Left ventricle myocardium inferior (tissue), 1 donor: Measurements from ENCODE around the gene TENT5C. TPM values are rescaled to one million over a fixed set of nuclear protein-coding genes. Genes with fewer than 3 reads are reported as not detected.

Experiments used
- DNase-seq: peaks from one replicate; pipeline ENCODE4 v3.0.0-alpha.2; 2020
- H3K27ac ChIP-seq: fragments of 200-600 bp; replicated peaks from 2 replicates; pipeline ENCODE4 v1.8.0; 2021
- H3K27me3 ChIP-seq: fragments of 200-600 bp; 2 replicates; pipeline ENCODE4 v1.8.0; 2021; ENCODE audit warnings: low read depth
- H3K36me3 ChIP-seq: fragments of 200-600 bp; 2 replicates; pipeline ENCODE4 v1.8.0; 2021
- H3K4me1 ChIP-seq: fragments of 200-600 bp; 2 replicates; pipeline ENCODE4 v1.8.0; 2021
- H3K4me3 ChIP-seq: fragments of 200-600 bp; 2 replicates; pipeline ENCODE4 v1.8.0; 2021; ENCODE audit warnings: mild to moderate bottlenecking, moderate library complexity
- H3K9me3 ChIP-seq: fragments of 200-600 bp; replicated peaks from 2 replicates; pipeline ENCODE4 v1.8.0; 2021
- intact Hi-C: fragments of 100-400 bp; cut with micrococcal nuclease; formaldehyde crosslinking; loops from one replicate; pipeline ENCODE4 v1.11.0; 2022
- total RNA-seq: library from RNA; stranded (reverse); fragmentation: NEBNext Ultra II Directional; extraction: Animal tissue kit (Norgen Biotek cat#: 25700); gene quantifications from one replicate; pipeline ENCODE4 v1.2.1, GENCODE V29; 2021
- TF ChIP-seq, protein P1 (sequence below): fragments of 200-600 bp; IDR thresholded peaks from 2 replicates; pipeline ENCODE4 v1.8.0; 2021; ENCODE audit warnings: antibody characterized with exemption, mild to moderate bottlenecking, borderline replicate concordance
- donor health status: DM: no; HTN: yes; CAD: no; lungs with severe emphysema.

TENT5C gene
- total RNA-seq, 1 donor from 2014 or later, result 14.9 TPM

DNA sequence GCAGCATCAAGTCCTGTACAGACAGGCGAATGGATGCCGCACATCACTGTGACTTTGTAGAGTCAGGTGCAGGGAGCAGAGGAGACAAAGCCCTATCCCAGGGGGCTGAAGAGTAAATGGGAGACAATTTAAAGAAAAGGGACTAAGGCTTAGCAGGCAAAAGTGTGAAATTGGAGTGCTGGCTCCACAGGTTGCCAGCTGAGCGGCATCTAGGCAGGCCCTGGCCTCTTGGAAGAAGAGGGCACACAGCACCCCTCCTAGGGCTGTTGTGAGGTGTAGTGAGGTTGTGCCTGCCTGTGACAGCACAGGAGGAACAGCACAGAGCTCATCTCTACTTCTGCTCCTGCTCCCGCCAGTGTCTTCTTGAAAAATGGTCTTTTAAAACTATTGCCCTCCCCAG, 47.3 kb downstream of the TENT5C start:
- intact Hi-C loops, result no loop called here
- H3K27me3 ChIP-seq, result peaks cover 4% of the 10 kb centered on the region
- no peak overlapping the region for H3K4me3 ChIP-seq
- no peak for DNase-seq
- TF ChIP-seq, protein P1, sequence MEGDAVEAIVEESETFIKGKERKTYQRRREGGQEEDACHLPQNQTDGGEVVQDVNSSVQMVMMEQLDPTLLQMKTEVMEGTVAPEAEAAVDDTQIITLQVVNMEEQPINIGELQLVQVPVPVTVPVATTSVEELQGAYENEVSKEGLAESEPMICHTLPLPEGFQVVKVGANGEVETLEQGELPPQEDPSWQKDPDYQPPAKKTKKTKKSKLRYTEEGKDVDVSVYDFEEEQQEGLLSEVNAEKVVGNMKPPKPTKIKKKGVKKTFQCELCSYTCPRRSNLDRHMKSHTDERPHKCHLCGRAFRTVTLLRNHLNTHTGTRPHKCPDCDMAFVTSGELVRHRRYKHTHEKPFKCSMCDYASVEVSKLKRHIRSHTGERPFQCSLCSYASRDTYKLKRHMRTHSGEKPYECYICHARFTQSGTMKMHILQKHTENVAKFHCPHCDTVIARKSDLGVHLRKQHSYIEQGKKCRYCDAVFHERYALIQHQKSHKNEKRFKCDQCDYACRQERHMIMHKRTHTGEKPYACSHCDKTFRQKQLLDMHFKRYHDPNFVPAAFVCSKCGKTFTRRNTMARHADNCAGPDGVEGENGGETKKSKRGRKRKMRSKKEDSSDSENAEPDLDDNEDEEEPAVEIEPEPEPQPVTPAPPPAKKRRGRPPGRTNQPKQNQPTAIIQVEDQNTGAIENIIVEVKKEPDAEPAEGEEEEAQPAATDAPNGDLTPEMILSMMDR, result no peak
- H3K27ac ChIP-seq, result no peak overlapping the region
- H3K9me3 ChIP-seq, result no peaks in the 10 kb centered on the region
- H3K36me3 ChIP-seq, result no peaks in the 10 kb centered on the region
- peaks cover 15% of the 10 kb centered on the region for H3K4me1 ChIP-seq

DNA sequence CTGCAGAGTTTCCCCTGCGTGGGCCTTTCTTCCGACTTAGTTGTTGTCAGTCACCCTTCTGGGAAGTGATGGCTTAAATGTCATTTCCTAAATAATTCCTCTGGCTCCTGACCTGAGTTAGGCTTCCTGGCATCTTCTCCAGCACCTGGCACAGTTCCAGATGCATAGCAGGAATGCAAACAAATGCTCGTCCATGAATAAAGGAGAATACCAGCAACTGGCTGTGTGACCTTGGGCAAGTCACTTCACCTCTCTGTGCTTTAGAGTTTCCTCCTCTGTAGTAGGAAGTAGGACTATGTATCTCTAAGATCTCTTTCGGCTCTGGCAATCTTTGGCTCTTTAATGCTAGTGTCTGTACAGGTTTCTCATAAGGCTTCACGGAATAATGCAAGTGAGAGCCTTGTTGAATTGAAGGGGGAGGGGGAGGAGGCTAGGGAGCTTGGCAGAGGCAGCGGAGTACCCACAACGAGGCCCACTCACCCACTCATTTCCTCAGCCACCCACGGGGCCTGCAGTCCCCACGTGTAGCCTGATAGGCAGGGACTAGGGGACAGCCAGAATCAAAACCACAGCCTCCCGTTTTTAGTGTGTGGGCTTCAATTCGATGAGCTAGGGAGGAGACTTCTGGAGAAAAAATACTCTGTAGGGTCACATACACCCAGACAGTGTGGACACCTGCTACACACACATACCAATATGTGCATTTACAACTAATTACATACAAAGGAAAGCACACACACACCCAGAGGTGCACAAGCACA, 48.1 kb downstream of the TENT5C start:
- Histone ChIP-seq H3K9me3 (no peaks in the 10 kb centered on the region), H3K4me1 (peaks cover 15% of the 10 kb centered on the region), H3K27me3 (peaks cover 3% of the 10 kb centered on the region), H3K36me3 (no peaks in the 10 kb centered on the region), H3K4me3 (no peak overlapping the region), H3K27ac (no peak overlapping the region)
- intact Hi-C loops, result no loop called here
- DNase-seq, result no peak
- TF ChIP-seq, protein P1, result no peak

DNA sequence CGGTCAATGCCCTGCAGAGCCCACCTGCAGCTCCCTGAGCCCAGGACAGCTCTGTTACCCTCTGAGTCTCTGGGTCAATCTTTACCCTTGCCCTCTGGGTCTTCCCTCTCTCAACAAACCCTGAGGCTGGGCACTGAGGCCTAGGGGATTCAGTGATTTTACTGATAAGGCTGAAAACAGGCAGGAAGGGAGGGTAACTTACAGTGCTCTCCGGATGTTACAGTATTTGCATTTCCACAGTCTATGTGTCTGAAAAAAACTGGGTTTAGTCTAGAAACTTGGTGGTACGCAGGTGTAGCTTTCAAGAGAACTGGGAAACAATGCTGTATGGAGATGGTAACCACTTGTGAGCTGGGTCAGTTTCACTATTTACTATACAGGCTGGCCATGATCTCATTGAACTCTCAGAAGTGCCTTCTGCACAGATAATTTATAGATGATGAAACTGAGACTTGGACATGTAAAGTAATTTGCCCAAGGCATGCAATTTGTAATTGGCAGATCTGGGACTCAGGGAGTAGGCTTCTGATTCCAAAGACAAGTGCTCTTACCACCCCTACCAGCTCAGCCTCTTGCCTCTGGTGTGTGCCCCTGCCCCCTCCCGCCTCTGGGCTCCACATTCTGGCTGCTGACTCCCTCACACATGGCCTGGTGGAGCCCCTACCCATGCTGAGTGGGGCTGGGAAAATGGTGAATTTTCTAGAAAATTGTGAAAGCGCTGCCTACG, 48.8 kb downstream of the TENT5C start:
- intact Hi-C loops, result no loop called here
- DNase-seq, result no peak
- Histone ChIP-seq H3K4me3 (no peak overlapping the region), H3K9me3 (no peaks in the 10 kb centered on the region), H3K36me3 (no peaks in the 10 kb centered on the region), H3K27ac (no peak overlapping the region), H3K4me1 (peaks cover 18% of the 10 kb centered on the region), H3K27me3 (no peaks in the 10 kb centered on the region)
- TF ChIP-seq, protein P1, result no peak

DNA sequence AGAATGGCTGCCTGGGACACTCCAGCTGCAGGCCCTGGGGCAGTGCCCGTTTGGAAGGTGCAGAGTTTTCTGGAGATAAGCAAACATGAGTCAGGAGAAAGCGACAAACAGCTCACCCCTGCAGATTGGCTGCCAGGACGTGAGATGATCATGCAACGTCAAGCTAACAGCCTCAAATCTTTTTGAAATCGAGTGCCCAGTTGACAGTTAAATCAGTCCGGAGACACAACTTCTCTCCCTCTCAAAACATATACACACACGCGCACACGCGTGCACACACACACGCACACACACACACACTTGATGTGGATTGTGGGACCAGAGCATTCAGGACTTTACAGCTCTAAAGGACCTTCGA, 49.4 kb downstream of the TENT5C start:
- no peaks in the 10 kb centered on the region for H3K27me3 ChIP-seq
- H3K9me3 ChIP-seq, result no peaks in the 10 kb centered on the region
- H3K4me3 ChIP-seq, result no peak overlapping the region
- DNase-seq, result peak; percentile 20
- intact Hi-C loops, result no loop called here
- H3K27ac ChIP-seq, result no peak overlapping the region
- no peaks in the 10 kb centered on the region for H3K36me3 ChIP-seq
- peaks cover 22% of the 10 kb centered on the region for H3K4me1 ChIP-seq
- TF ChIP-seq, protein P1, result no peak

DNA sequence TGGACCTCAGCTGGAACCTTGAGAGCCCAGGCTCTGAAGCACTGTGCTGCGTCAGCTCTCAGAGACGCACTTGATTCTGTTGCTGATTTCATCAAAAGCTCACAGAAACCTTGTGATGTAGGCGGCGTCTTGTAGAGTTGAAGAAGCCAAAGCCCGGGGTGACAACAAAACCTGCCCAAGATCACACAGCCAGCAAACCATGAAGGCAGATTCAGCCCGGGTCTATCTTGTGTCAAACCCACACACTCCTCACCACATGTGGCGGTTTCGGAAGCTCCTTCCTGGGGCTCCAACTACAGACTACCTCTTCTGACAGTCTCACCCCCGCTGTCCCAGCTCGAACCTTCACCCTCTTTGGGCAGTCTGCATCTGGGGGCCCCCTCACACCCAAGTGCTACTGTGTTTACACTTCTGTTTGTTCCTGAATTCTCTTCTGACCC, 50.4 kb downstream of the TENT5C start:
- Histone ChIP-seq H3K4me1 (peaks cover 22% of the 10 kb centered on the region), H3K36me3 (no peaks in the 10 kb centered on the region), H3K27me3 (no peaks in the 10 kb centered on the region), H3K4me3 (no peak overlapping the region), H3K27ac (no peak overlapping the region), H3K9me3 (no peaks in the 10 kb centered on the region)
- DNase-seq, result no peak
- intact Hi-C loops, result no loop called here
- TF ChIP-seq, protein P1, result no peak
